Epithelial cell of prostate (primary cell): ENCODE results near the gene PRDM16.

ENCODE experiments used
- DNase-seq: peaks from one replicate; pipeline ENCODE4 v3.0.0-alpha.2; 2011; ENCODE audit warnings: low read depth, low spot score
- H3K27ac ChIP-seq: fragments of 450-650 bp; 2 replicates; pipeline ENCODE4 v1.5.1; 2017; ENCODE audit warnings: mild to moderate bottlenecking

PRDM16 gene

GRCh38 chr1:3320246-3321152 is 251.5 kb downstream of the PRDM16 start:
- H3K27ac ChIP-seq: no peak overlapping the region

GRCh38 chr1:3321559-3322449 is 252.8 kb downstream of the PRDM16 start:
- no peak for DNase-seq

More at GRCh38 chr1:3320246-3321152, 251.5 kb downstream of the PRDM16 start:
- no peak for DNase-seq

GRCh38 chr1:3322450-3323020 is 253.5 kb downstream of the PRDM16 start:
- no peak for DNase-seq
- no peak overlapping the region for H3K27ac ChIP-seq

More at GRCh38 chr1:3321559-3322449, 252.8 kb downstream of the PRDM16 start:
- no peak overlapping the region for H3K27ac ChIP-seq

- DNase-seq: no peak
Measured at GRCh38 chr1:3323021-3323795, 254.2 kb downstream of the PRDM16 start.

GRCh38 chr1:3323796-3324703 is 255.0 kb downstream of the PRDM16 start:
- DNase-seq: no peak
- H3K27ac ChIP-seq: no peak overlapping the region

More at GRCh38 chr1:3323021-3323795, 254.2 kb downstream of the PRDM16 start:
- no peak overlapping the region for H3K27ac ChIP-seq

- H3K27ac ChIP-seq: no peak overlapping the region
Measured at GRCh38 chr1:3324704-3325535, 255.9 kb downstream of the PRDM16 start.

GRCh38 chr1:3326516-3327388 is 257.7 kb downstream of the PRDM16 start:
- H3K27ac ChIP-seq: no peak overlapping the region
- no peak for DNase-seq

More at GRCh38 chr1:3324704-3325535, 255.9 kb downstream of the PRDM16 start:
- no peak for DNase-seq

- no peak overlapping the region for H3K27ac ChIP-seq
- DNase-seq: no peak
Measured at GRCh38 chr1:3327389-3327702, 258.3 kb downstream of the PRDM16 start.

- DNase-seq: no peak
- H3K27ac ChIP-seq: no peak overlapping the region
Measured at GRCh38 chr1:3327936-3328590, 259.1 kb downstream of the PRDM16 start.

GRCh38 chr1:3329640-3330281 is 260.8 kb downstream of the PRDM16 start:
- DNase-seq: no peak
- no peak overlapping the region for H3K27ac ChIP-seq

- no peak overlapping the region for H3K27ac ChIP-seq
- no peak for DNase-seq
Measured at GRCh38 chr1:3330771-3331245, 261.8 kb downstream of the PRDM16 start.

- no peak for DNase-seq
- H3K27ac ChIP-seq: no peak overlapping the region
Measured at GRCh38 chr1:3331564-3331963, 262.6 kb downstream of the PRDM16 start.

GRCh38 chr1:3332043-3332442 is 263.0 kb downstream of the PRDM16 start:
- no peak for DNase-seq
- H3K27ac ChIP-seq: no peak overlapping the region

GRCh38 chr1:3332662-3333061 is 263.7 kb downstream of the PRDM16 start:
- DNase-seq: no peak
- H3K27ac ChIP-seq: no peak overlapping the region

- DNase-seq: no peak
- H3K27ac ChIP-seq: no peak overlapping the region
Measured at GRCh38 chr1:3333903-3334302, 264.9 kb downstream of the PRDM16 start.

GRCh38 chr1:3334366-3334765 is 265.4 kb downstream of the PRDM16 start:
- DNase-seq: no peak
- no peak overlapping the region for H3K27ac ChIP-seq
